Liver (tissue), 9 donors: Measurements from ENCODE around the gene LY6G5B. TPM values are rescaled to one million over a fixed set of nuclear protein-coding genes. Genes with fewer than 3 reads are reported as not detected.

ENCODE experiments used
- DNase-seq: peaks from one replicate; pipeline ENCODE4 v3.0.0-alpha.2; 2017; ENCODE audit warnings: low spot score
- H3K27ac ChIP-seq, 2 donors: one replicate each; pipeline ENCODE4 v1.7.0; 2013; ENCODE audit warnings: inconsistent platforms in 2 of 2, low read length in 2 of 2, control low read depth in 1 of 2, low read depth in 1 of 2, mild to moderate bottlenecking in 1 of 2
- H3K27me3 ChIP-seq, 4 donors: one replicate each; pipeline versions ENCODE4 v1.6.1 to v1.7.0; 2013; ENCODE audit warnings: low read length in 3 of 4, inconsistent platforms in 1 of 4, mild to moderate bottlenecking in 1 of 4, moderate library complexity in 1 of 4; ENCODE audit not compliant: control insufficient read depth in 4 of 4, insufficient read depth in 4 of 4
- H3K36me3 ChIP-seq, 4 donors: one replicate each; pipeline versions ENCODE4 v1.6.1 to v1.7.0; 2013; ENCODE audit warnings: low read length in 3 of 4, mild to moderate bottlenecking in 3 of 4, low read depth in 1 of 4, moderate library complexity in 1 of 4; ENCODE audit not compliant: control insufficient read depth in 4 of 4, insufficient read depth in 3 of 4
- H3K4me1 ChIP-seq, 4 donors: one replicate each; pipeline versions ENCODE4 v1.6.1 to v1.7.0; 2013; ENCODE audit warnings: low read length in 3 of 4, mild to moderate bottlenecking in 3 of 4, moderate library complexity in 1 of 4; ENCODE audit not compliant: control insufficient read depth in 4 of 4, insufficient read depth in 4 of 4
- H3K4me3 ChIP-seq, 3 donors: one replicate each; pipeline versions ENCODE4 v1.6.1 to v1.7.0; 2013; ENCODE audit warnings: low read length in 3 of 3, control low read depth in 1 of 3, low read depth in 1 of 3, mild to moderate bottlenecking in 1 of 3
- H3K9ac ChIP-seq, 2 donors: one replicate each; pipeline ENCODE4 v1.7.0; 2013; ENCODE audit warnings: low read length in 2 of 2, mild to moderate bottlenecking in 2 of 2, moderate library complexity in 2 of 2, control low read depth in 1 of 2, low read depth in 1 of 2
- H3K9me3 ChIP-seq, 4 donors: one replicate each; pipeline versions ENCODE4 v1.6.1 to v1.7.0; 2013; ENCODE audit warnings: low read length in 3 of 4; ENCODE audit not compliant: control insufficient read depth in 4 of 4
- EGR1 ChIP-seq, 2 donors: IDR thresholded peaks; 2 replicates each; pipeline ENCODE4 v1.6.1; 2016 to 2018; ENCODE audit warnings: antibody characterized with exemption in 2 of 2, low read depth in 2 of 2
- FOXA2 ChIP-seq: IDR thresholded peaks from 2 replicates; pipeline ENCODE4 v1.6.1; 2016; ENCODE audit warnings: antibody characterized with exemption
- HNF4A ChIP-seq, 2 donors: conservative IDR thresholded peaks; 2 replicates each; pipeline ENCODE4 v1.6.1; 2016; ENCODE audit warnings: antibody characterized with exemption in 2 of 2, mild to moderate bottlenecking in 2 of 2
- HNF4G ChIP-seq: IDR thresholded peaks from 2 replicates; pipeline ENCODE4 v1.6.1; 2016; ENCODE audit warnings: antibody characterized with exemption
- JUND ChIP-seq, 2 donors: IDR thresholded peaks; 2 replicates each; pipeline ENCODE4 v1.6.1; 2016; ENCODE audit warnings: antibody characterized with exemption in 2 of 2
- MAX ChIP-seq: IDR thresholded peaks from 2 replicates; pipeline ENCODE4 v1.6.1; 2016; ENCODE audit warnings: antibody characterized with exemption
- NR2F2 ChIP-seq: IDR thresholded peaks from 2 replicates; pipeline ENCODE4 v1.6.1; 2016; ENCODE audit warnings: antibody characterized with exemption
- RAD21 ChIP-seq, 2 donors: IDR thresholded peaks; 2 replicates each; pipeline ENCODE4 v1.6.1; 2016; ENCODE audit warnings: antibody characterized with exemption in 2 of 2, mild to moderate bottlenecking in 2 of 2
- RXRA ChIP-seq, 2 donors: IDR thresholded peaks; 2 replicates each; pipeline ENCODE4 v1.6.1; 2017 to 2018; ENCODE audit warnings: antibody characterized with exemption in 2 of 2, mild to moderate bottlenecking in 1 of 2
- SP1 ChIP-seq: IDR thresholded peaks from 2 replicates; pipeline ENCODE4 v1.6.1; 2018; ENCODE audit warnings: antibody characterized with exemption, mild to moderate bottlenecking
- YY1 ChIP-seq: IDR thresholded peaks from 2 replicates; pipeline ENCODE4 v1.6.1; 2016; ENCODE audit warnings: antibody characterized with exemption, mild to moderate bottlenecking
- WGBS: extraction: QIAGEN DNeasy Blood & Tissue Kit; methylation state at CpG from one replicate; pipeline ENCODE4 v1.1.7; 2013; 5-methylcytosine and 5-hydroxymethylcytosine counted together
- polyA plus RNA-seq, 2 donors: library from polyadenylated mRNA; stranded (reverse) in 1 of 2; unstranded in 1 of 2; fragments of 200-250 nt in 1 of 2; fragments of >200 nt in 1 of 2; fragmentation: Nextera tagmentation in 1 of 2; extraction: Ambion mirVana in 1 of 2; gene quantifications; one replicate each; pipeline versions ENCODE4 v1.2.1 to v1.2.3, GENCODE V29; 2013 to 2015
- total RNA-seq, 2 donors: library from RNA; depleted of rRNA; stranded (reverse); fragments of >200 nt; gene quantifications; one replicate each; pipeline ENCODE4 v1.2.3, GENCODE V29; 2014
- TF ChIP-seq, protein P1 (sequence below): IDR thresholded peaks from 2 replicates; pipeline ENCODE4 v1.6.1; 2016; ENCODE audit warnings: antibody characterized with exemption
- TF ChIP-seq, protein P2 (sequence below): IDR thresholded peaks from 2 replicates; pipeline ENCODE4 v1.6.1; 2016; ENCODE audit warnings: antibody characterized with exemption
- TF ChIP-seq, protein P3 (sequence below): IDR thresholded peaks from 2 replicates; pipeline ENCODE4 v1.6.1; 2016; ENCODE audit warnings: antibody characterized with exemption, mild to moderate bottlenecking
- TF ChIP-seq, protein P4 (sequence below): fragments of 150-350 bp; IDR thresholded peaks from 2 replicates; pipeline ENCODE4 v1.5.1; 2017; ENCODE audit warnings: improper control_type of control experiment, low read depth, low read length; ENCODE audit not compliant: missing input control
- donor health status: healthy.
- donor health status: healthy.
- donor health status: healthy.
- donor health status: healthy.
- donor health status: healthy.

Gene LY6G5B
- total and polyA plus RNA-seq, 4 donors, result 1.2 to 5.9 (median 2.1) TPM

GRCh38 chr6:31621320-31621939 is 48.3 kb upstream of the LY6G5B start:
- Histone ChIP-seq H3K36me3 (peaks cover 12 to 30% (median 27%) of the 10 kb centered on the region in 4 donors), H3K27ac (peak overlapping the region; percentile 93 to 95), H3K9ac (peak overlapping the region; percentile 84 to 97), H3K4me1 (peaks cover 4 to 14% (median 7%) of the 10 kb centered on the region in 4 donors), H3K9me3 (no peaks in the 10 kb centered on the region), H3K4me3 (peak overlapping the region; percentile 87 to 96 (median 90)), H3K27me3 (no peaks in the 10 kb centered on the region)
- TF ChIP-seq JUND (IDR thresholded peaks at IDR 0.05) (no peak), RAD21 (IDR thresholded peaks at IDR 0.05) (no peak), YY1 (no peak), RXRA (IDR thresholded peaks at IDR 0.05) (no peak), FOXA2 (no peak), HNF4A (conservative IDR thresholded peaks at IDR 0.05) (no peak), EGR1 (IDR thresholded peaks at IDR 0.05; ENCODE audit: low read depth in 2 of 2) (no peak)
- TF ChIP-seq, protein P1, sequence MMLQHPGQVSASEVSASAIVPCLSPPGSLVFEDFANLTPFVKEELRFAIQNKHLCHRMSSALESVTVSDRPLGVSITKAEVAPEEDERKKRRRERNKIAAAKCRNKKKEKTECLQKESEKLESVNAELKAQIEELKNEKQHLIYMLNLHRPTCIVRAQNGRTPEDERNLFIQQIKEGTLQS, result no peak
- WGBS, result 29% methylated on average over 15 of the region's 15 CpGs
- no peak for DNase-seq

- H3K9me3 ChIP-seq, result no peaks in the 10 kb centered on the region
- no peak for DNase-seq
- H3K4me3 ChIP-seq, result peak overlapping the region in 2 of 3 donors; percentile 87 to 90
- H3K4me1 ChIP-seq, result peaks cover 4 to 14% (median 7%) of the 10 kb centered on the region in 4 donors
- TF ChIP-seq, protein P1, result no peak
- TF ChIP-seq MAX (no peak), HNF4G (no peak), NR2F2 (no peak)
- TF ChIP-seq, protein P2, sequence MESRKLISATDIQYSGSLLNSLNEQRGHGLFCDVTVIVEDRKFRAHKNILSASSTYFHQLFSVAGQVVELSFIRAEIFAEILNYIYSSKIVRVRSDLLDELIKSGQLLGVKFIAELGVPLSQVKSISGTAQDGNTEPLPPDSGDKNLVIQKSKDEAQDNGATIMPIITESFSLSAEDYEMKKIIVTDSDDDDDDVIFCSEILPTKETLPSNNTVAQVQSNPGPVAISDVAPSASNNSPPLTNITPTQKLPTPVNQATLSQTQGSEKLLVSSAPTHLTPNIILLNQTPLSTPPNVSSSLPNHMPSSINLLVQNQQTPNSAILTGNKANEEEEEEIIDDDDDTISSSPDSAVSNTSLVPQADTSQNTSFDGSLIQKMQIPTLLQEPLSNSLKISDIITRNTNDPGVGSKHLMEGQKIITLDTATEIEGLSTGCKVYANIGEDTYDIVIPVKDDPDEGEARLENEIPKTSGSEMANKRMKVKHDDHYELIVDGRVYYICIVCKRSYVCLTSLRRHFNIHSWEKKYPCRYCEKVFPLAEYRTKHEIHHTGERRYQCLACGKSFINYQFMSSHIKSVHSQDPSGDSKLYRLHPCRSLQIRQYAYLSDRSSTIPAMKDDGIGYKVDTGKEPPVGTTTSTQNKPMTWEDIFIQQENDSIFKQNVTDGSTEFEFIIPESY, result no peak
- peak overlapping the region in 1 of 2 donors; percentile 95 for H3K27ac ChIP-seq
- no peaks in the 10 kb centered on the region for H3K27me3 ChIP-seq
- H3K36me3 ChIP-seq, result peaks cover 13 to 36% (median 32%) of the 10 kb centered on the region in 4 donors
- H3K9ac ChIP-seq, result peak overlapping the region in 1 of 2 donors; percentile 97
- 58% methylated on average over 4 of the region's 4 CpGs for WGBS
Measured at GRCh38 chr6:31621991-31622390, 47.8 kb upstream of the LY6G5B start.

- TF ChIP-seq RXRA (IDR thresholded peaks at IDR 0.05) (no peak), HNF4G (no peak), JUND (IDR thresholded peaks at IDR 0.05) (no peak), SP1 (no peak)
- TF ChIP-seq, protein P3, sequence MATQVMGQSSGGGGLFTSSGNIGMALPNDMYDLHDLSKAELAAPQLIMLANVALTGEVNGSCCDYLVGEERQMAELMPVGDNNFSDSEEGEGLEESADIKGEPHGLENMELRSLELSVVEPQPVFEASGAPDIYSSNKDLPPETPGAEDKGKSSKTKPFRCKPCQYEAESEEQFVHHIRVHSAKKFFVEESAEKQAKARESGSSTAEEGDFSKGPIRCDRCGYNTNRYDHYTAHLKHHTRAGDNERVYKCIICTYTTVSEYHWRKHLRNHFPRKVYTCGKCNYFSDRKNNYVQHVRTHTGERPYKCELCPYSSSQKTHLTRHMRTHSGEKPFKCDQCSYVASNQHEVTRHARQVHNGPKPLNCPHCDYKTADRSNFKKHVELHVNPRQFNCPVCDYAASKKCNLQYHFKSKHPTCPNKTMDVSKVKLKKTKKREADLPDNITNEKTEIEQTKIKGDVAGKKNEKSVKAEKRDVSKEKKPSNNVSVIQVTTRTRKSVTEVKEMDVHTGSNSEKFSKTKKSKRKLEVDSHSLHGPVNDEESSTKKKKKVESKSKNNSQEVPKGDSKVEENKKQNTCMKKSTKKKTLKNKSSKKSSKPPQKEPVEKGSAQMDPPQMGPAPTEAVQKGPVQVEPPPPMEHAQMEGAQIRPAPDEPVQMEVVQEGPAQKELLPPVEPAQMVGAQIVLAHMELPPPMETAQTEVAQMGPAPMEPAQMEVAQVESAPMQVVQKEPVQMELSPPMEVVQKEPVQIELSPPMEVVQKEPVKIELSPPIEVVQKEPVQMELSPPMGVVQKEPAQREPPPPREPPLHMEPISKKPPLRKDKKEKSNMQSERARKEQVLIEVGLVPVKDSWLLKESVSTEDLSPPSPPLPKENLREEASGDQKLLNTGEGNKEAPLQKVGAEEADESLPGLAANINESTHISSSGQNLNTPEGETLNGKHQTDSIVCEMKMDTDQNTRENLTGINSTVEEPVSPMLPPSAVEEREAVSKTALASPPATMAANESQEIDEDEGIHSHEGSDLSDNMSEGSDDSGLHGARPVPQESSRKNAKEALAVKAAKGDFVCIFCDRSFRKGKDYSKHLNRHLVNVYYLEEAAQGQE, result no peak
- TF ChIP-seq, protein P1, result no peak
- TF ChIP-seq, protein P4, sequence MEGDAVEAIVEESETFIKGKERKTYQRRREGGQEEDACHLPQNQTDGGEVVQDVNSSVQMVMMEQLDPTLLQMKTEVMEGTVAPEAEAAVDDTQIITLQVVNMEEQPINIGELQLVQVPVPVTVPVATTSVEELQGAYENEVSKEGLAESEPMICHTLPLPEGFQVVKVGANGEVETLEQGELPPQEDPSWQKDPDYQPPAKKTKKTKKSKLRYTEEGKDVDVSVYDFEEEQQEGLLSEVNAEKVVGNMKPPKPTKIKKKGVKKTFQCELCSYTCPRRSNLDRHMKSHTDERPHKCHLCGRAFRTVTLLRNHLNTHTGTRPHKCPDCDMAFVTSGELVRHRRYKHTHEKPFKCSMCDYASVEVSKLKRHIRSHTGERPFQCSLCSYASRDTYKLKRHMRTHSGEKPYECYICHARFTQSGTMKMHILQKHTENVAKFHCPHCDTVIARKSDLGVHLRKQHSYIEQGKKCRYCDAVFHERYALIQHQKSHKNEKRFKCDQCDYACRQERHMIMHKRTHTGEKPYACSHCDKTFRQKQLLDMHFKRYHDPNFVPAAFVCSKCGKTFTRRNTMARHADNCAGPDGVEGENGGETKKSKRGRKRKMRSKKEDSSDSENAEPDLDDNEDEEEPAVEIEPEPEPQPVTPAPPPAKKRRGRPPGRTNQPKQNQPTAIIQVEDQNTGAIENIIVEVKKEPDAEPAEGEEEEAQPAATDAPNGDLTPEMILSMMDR, result no peak
- Histone ChIP-seq H3K9me3 (no peaks in the 10 kb centered on the region), H3K4me3 (no peak overlapping the region), H3K27me3 (no peaks in the 10 kb centered on the region), H3K9ac (no peak overlapping the region), H3K4me1 (peaks cover 4 to 14% (median 7%) of the 10 kb centered on the region in 4 donors), H3K27ac (no peak overlapping the region), H3K36me3 (peaks cover 15 to 42% (median 39%) of the 10 kb centered on the region in 4 donors)
- 78% methylated on average over 10 of the region's 10 CpGs for WGBS
- DNase-seq, result no peak
Measured at GRCh38 chr6:31622684-31623091, 47.1 kb upstream of the LY6G5B start.
